NOMO-1 (cell line): ENCODE data around the gene PPEF1.
A peak's percentile ranks its signal among the peaks of the same experiment; 100 is the strongest.
"Not testable (repeated sequence)": the region's sequence is repeated elsewhere in the genome, so short reads cannot be mapped to it uniquely, and the experiment has no call there.

ENCODE experiments used
- DNase-seq, 2 experiments: peaks; one replicate each; lab custom pipeline; 2025; ENCODE audit not compliant: unreplicated experiment in 2 of 2; lab: John Stamatoyannopoulos, UW

Gene PPEF1

GRCh38 chrX:18792828-18793227, 85.4 kb downstream of the PPEF1 start:
- DNase-seq: no peak

GRCh38 chrX:18793601-18794089, 86.2 kb downstream of the PPEF1 start:
- no peak for DNase-seq

DNA sequence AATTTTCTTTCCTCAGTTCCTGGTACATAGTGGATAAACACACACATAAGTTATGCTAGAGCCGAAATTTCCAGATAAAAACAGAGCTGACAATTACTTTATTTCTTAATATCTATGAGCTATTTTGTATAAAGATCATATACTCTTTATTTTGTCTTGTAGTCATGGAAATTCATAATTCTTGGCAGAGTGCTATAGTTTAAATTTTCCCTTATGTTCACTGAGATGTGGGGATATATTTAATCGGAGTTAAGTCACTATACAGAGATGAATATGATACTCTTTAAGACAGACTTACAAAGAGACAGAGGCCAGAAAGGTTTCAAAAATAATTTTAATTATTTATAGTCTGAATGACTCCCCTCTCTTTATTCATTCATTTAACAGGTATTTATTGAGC, 89.7 kb downstream of the PPEF1 start:
- no peak for DNase-seq

DNA sequence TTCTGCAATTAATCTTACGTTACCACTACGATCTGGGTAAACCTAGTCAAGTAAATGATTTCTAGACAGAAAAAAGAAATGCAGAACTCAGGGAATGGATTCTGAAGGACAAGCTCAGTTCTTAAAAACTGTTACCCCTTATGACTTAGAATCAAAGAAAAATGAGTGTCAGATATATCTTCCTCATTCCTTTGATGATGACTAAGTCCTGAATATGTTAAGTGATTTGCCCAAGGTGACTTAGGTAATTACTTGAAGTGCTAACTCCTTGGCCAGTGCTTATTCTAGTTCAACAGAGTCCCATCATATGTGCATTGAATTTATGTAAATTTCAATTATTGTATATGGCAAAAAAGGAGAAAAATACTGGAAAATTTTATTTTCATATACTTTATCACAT, 92.5 kb downstream of the PPEF1 start:
- no peak for DNase-seq

- no peak for DNase-seq
Measured at GRCh38 chrX:18809641-18810040, 102.2 kb downstream of the PPEF1 start.

- no peak for DNase-seq
Measured at GRCh38 chrX:18810416-18810815, 103.0 kb downstream of the PPEF1 start.

DNA sequence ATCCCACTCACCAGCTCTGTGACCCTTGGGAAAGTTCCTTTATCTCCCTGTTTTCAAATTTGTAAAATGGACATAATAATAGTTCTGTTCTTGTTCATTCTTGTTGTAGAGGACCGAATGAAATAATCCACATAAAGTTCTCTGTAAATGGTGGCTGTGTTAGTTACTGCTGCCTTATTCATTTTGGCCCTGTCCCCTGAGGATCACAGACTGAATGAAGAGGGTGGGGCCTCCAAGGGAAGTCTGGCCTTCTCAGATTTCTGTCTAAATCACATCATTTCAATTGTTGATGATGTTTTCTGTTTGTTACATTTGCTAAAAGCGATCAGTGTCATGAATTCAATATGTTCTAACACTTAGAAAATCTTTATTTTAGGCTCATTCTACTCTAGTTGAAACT, 117.9 kb downstream of the PPEF1 start:
- no peak for DNase-seq

- DNase-seq: no peak
Measured at GRCh38 chrX:18828832-18829404, 121.5 kb downstream of the PPEF1 start.

DNA sequence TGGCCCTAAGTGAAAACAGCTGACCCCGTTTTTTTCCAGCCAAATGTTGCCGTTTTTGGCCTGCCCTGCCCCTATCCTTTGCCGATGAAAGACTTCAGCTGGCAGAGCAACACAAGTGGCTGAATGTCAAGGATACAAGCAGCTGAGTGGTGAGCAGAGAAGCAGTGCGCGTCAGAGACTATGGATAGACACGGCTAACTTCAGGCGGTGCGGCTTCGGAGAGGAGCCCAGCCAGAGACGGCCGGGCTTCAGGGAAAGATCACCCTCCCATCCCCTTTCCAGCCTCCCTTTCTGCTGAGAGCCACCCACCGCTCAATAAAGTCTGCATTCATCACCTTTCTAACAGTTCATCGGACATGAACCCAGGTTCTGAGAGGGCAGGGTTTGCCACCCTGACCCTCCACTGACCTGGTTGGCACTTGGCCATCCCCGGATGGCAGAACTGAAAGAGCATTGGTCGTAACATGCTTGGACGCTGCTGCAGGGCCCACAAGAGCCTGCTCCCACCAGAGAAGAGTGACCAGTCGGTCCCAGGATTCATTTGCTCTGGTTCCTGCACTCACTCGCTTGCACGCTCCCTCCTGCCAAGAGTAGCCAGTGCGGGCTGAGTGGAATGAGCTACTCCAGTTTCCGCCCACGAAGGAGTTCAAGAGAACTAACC, 125.8 kb downstream of the PPEF1 start:
- DNase-seq: no peak

DNA sequence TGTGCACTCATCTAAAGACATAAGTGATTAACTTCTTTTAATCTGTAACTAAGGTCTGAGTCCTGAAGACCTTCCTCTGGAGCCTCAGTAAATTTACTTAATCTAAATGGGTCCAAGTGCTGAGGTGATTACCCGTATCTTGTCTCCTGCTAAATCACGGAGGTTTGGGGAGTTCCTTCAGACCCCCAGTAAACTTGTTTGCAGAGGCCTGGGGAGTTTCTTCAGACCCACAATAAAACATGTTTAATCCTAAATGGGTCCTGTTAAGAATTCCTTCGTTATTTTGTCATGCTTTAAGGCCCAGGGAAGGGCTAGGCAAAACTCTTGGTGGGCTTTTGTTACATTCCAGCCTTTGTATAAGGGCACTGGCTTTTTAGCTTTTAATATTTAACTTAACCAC, 140.5 kb downstream of the PPEF1 start:
- DNase-seq: not testable (repeated sequence)

DNA sequence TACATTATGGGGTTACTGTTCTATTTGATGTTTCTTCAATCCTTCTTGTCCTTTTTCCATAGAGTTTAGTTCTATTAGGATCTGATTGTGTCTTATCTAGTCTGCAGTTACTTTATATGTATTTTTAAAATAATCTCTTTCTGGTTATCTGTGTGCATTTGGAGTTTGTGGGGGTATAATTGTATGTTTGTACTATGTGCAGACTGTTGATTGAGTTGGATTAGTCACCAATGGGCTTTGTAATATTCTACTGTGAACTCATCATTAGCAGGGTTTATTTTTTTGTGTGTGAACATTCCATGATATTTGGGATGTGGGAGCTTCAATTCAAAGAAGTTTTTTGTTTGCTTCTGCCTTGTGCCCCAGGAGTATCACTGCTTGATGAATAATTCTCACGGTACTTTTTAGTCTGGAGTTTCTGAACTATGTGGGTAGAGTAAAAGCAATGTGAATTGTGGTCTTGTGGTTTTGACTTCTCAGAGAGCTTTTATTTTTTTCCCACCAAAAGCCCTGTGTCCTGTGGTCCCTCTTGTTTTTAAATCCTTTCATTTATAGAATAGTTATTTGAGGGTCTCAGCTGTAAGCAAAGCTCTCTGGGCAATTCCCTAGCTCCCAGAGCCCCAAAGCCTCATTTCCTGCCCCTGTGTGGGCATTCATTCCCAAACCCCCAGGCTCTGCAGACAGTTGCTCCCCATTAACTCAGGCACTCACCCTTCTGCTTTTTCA, 148.6 kb downstream of the PPEF1 start:
- peak; percentile 5 to 53 for DNase-seq

- DNase-seq: no peak
Measured at GRCh38 chrX:18856645-18856997, 149.2 kb downstream of the PPEF1 start.

DNA sequence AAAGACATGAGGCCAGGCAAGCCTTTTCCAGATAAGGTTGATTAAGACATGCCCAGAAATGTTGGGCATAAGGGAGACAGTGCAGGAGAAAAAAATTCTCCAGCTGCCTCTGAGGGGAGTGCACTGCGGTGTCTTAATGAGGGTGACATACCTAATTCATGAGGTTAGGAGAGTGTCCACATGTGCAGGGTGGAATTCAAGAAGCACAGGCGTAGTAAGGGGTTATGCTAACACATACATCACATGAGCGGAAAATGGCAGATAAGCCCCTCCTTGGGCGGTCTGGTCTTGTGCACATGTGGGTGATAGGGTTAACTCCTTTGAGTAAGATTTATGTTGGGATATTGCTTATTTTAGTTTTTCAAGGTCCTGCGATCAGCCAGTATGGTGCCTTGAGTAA, 154.1 kb downstream of the PPEF1 start:
- DNase-seq: no peak

- no peak for DNase-seq
Measured at GRCh38 chrX:18864390-18864920, 157.0 kb downstream of the PPEF1 start.

DNA sequence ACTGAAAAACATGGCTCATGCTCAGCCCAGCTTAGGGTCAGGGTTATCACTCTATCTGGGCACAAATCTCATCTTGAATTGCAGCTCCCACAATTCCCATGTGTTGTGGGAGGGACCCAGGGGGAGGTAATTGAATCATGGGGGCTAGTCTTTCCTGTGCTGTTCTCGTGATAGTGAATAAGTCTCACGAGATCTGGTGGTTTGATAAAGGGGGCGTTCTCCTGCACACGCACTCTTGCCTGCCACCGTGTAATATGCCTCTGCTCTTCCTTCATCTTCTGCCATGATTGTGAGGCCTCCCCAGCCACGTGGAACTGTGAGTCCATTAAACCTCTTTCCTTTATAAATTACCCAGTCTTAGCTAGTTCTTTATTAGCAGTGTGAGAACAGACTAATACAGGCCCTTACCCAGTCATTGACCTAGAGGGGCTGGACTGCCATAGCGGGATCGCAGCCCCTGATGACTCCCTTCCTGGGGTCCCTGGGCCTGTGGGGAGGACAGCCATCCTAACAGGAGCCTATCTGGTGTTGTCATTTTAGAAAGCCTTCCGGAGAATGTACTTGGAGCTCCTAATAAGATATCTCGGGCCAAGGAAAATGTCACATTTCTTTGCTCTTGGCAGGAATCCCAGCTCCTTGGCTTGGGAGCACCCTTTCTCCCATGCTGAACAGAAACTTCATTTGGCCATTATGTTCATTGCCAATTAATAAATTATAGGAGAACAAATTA, 163.9 kb downstream of the PPEF1 start:
- DNase-seq: no peak

DNA sequence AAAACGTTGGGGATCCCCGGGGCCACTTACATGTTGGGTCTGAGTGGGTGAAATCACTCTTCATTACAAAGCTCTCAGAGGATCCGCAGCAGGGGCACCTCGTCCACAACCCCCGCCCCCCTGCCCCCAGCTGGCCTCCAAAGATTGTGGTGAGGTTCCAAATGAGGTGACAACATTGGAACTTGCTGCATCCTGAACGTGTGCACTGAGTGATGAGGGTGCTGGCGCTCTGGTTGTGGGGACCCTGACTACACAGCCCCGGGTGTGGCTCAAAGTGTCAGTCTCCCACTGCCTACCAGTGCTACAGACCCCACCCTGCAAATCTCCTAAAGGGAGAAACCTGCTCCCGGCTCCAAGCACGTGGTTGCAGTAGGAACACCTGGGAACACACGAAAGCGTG, 164.5 kb downstream of the PPEF1 start:
- DNase-seq: no peak

DNA sequence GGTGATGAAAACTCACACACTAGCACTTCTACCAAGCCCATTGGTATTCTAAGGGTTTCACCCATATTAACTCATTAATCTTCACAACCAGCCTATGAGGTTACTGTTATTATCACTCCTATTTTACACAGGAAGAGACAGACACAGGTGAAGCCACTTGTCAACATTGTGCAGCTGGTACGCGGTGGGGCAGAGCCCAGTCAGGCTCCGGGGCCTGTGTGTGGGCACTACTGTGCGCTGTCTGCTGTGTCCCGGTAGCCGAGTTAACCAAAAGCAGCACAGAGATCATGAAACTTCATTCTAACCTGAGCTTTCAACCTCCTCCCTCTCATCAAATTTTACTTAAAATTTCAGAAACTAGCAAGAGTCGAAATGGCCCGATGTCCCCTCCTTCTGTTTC, 165.2 kb downstream of the PPEF1 start:
- no peak for DNase-seq

GRCh38 chrX:18873189-18873791, 165.8 kb downstream of the PPEF1 start:
- DNase-seq: peak; percentile 23 to 67

DNA sequence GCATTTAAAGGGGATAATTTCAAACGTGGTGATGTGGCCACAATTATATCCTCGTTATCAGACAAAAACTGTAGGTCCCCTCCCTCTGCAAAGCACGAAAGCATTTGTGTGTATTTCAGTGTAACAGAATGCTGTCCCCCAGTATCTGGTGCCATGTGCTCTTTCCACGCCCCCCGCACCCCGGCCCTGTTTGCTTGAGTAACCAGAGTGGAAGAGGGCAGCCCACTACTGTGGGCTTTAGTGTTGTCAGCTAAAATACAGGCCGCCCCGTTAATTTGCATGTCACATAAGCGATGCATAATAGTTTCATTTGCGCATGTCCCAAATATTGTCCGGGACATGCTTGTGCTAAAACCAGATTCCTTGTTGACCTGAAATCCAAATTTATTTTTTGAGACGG, 166.4 kb downstream of the PPEF1 start:
- DNase-seq: no peak

DNA sequence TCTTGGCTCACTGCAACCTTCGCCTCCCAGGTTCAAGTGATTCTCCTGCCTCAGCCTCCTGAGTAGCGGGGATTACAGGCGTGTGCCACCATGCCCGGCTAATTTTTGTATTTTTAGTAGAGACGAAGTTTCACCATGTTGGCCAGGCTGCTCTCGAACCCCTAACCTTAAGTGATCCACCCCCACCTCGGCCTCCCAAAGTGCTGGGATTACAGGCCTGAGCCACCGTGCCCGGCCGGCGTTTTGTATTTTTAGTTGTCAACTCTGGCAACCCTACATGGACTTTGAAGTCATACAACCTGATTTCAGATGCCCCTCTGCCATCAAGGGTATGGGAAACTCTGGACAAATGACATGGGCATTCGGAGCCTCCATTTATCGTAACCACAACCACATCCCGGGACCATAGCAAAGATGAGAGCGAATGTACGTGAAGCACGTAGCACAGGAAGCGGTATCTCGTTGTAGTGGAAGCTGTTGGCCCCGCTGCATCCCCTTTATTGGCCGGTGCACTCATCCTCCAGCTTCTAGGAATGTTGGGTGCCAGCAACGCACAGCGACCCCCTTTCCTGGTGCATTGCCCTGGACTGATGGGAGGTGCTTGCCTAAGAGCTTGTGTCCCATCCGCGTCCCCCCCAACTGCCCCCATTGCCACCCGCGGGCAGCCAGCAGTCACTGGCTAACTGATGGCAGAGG, 167.3 kb downstream of the PPEF1 start:
- DNase-seq: no peak
